GM12875 (cell line): ENCODE data around the gene PRM2.

Experiments
- H3K4me3 ChIP-seq: one replicate; pipeline ENCODE4 v1.5.1; 2011; ENCODE audit warnings: low read depth, low read length, control low read depth
- TF ChIP-seq, protein P1 (sequence below): IDR thresholded peaks from 2 replicates; pipeline ENCODE4 v1.5.1; 2011; ENCODE audit warnings: low read depth, mild to moderate bottlenecking, control low read depth, inconsistent platforms, low read length, moderate library complexity, borderline replicate concordance; ENCODE audit not compliant: insufficient read depth

The PRM2 gene

DNA sequence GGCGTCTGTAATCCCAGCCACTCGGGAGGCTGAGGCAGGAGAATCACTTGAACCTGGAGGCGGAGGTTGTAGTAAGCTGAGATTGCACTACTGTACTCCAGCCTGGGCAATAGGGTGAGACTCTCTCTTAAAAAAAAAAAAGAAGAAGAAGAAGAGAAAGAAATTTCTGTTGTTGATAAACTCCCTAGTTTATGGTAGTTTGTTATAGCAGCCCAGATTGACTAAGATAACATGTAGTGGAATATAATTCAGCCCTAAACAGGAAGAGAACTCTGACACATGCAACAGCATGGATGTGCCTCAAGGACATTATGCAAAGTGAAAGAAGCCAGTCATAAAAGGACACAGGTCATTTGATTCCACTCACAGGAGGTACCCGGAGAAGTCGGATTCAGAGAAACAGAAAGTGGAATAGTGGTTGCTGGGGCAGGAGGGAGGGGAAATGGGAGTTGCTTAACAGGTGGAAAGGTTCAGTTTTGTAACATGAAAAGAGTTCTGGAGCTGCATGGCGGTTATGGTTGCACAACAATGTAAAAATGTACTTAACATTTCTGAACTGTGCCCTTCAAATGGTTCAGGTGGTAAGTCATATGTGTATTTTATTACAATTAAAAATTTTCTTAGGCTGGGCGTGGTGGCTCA is 30.8 kb upstream of the PRM2 start:
- TF ChIP-seq, protein P1, sequence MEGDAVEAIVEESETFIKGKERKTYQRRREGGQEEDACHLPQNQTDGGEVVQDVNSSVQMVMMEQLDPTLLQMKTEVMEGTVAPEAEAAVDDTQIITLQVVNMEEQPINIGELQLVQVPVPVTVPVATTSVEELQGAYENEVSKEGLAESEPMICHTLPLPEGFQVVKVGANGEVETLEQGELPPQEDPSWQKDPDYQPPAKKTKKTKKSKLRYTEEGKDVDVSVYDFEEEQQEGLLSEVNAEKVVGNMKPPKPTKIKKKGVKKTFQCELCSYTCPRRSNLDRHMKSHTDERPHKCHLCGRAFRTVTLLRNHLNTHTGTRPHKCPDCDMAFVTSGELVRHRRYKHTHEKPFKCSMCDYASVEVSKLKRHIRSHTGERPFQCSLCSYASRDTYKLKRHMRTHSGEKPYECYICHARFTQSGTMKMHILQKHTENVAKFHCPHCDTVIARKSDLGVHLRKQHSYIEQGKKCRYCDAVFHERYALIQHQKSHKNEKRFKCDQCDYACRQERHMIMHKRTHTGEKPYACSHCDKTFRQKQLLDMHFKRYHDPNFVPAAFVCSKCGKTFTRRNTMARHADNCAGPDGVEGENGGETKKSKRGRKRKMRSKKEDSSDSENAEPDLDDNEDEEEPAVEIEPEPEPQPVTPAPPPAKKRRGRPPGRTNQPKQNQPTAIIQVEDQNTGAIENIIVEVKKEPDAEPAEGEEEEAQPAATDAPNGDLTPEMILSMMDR: no peak

GRCh38 chr16:11306381-11306780 is 30.1 kb upstream of the PRM2 start:
- TF ChIP-seq, protein P1: no peak
- H3K4me3 ChIP-seq: no peak overlapping the region

More for the DNA sequence above, 30.8 kb upstream of the PRM2 start:
- H3K4me3 ChIP-seq: no peak overlapping the region

- TF ChIP-seq, protein P1: no peak
- H3K4me3 ChIP-seq: no peak overlapping the region
Observed at GRCh38 chr16:11303405-11304138, 27.3 kb upstream of the PRM2 start.

- TF ChIP-seq, protein P1: no peak
- no peak overlapping the region for H3K4me3 ChIP-seq
Observed at GRCh38 chr16:11302977-11303376, 26.7 kb upstream of the PRM2 start.

DNA sequence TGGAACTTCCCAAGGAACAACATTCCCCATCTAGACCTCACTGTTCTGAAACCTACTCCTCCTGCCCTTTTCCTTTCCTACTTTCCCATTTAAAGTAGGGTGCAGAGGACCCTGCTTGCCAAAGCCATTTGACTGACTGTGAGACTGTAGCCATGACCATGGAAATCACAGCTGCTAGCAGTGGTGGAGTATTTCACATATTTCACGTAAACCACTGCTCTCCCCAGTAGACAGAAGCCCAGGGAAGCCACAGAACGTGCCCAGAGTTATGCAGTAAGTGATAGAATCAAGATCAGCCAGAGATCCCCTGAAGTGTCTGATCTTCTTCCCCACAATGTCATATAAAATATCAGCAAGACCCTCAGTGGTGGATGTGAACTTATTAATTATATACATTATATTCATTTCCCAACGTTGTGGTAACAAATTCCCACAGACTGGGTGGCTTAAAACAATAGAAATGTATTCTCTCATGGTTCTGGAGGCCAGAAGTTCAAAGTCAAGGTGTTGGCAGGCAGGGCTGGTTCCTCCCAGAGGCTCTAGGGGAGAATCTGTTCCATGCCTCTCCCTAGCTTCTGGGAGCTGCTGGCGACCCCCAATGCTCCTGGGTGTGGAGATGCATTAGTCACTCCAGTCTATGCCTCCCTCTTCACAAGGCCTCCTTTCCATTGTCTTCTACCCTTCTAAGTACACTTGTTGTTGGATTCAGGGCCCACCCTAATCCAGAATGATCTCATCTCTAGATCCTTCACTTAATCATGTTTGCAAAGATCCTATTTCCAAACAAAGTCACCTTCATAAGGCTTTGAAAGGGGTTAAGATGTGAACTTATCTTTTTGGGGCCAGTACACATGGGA is 25.6 kb upstream of the PRM2 start:
- H3K4me3 ChIP-seq: no peak overlapping the region
- TF ChIP-seq, protein P1: no peak

DNA sequence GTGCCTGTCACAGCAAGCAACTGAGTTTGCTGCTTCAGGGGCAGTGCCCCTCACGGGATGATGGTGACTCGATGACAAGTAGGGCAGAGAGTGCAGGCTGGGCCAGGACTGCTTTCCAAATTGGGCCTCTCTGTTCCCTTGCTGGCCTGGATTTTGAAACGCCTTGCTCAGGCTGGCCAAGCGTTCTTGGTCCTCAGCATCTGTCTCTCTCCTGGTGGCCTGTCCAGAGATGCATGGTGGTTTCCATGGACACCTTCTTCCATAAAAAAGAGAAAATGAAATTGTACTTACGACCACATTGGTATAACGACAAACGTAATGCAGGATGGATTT is 24.2 kb upstream of the PRM2 start:
- TF ChIP-seq, protein P1: no peak
- no peak overlapping the region for H3K4me3 ChIP-seq
